HepG2 (cell line): ENCODE measurements around the gene SEC63. TPM values are rescaled to one million over a fixed set of nuclear protein-coding genes. Genes with fewer than 3 reads are reported as not detected.
A peak's percentile ranks its signal among the peaks of the same experiment; 100 is the strongest.

ENCODE experiments used
- ATAD3A ChIP-seq: sonication (generic); formaldehyde crosslinking; IDR thresholded peaks from 2 replicates; pipeline ENCODE4 v1.4.0; 2020; ENCODE audit warnings: missing genetic modification reagents
- ATM ChIP-seq: fragments of 450-650 bp; IDR thresholded peaks from 2 replicates; pipeline ENCODE4 v1.7.1; 2017; ENCODE audit warnings: mild to moderate bottlenecking, borderline replicate concordance
- DNMT3B ChIP-seq: conservative IDR thresholded peaks from 2 replicates; pipeline ENCODE4 v1.6.1; 2016; ENCODE audit warnings: missing biosample characterization, control low read depth
- EP300 ChIP-seq, 3 experiments: sonication (generic) in 1 of 3; formaldehyde crosslinking in 1 of 3; IDR thresholded peaks; 2 replicates each; pipeline versions ENCODE4 v1.5.1 to v1.6.1; 2011 to 2020; ENCODE audit warnings: low read depth in 2 of 3, low read length in 2 of 3, borderline replicate concordance in 1 of 3, improper control_type of control experiment in 1 of 3, mild to moderate bottlenecking in 1 of 3, missing genetic modification reagents in 1 of 3, moderate library complexity in 1 of 3
- RELA ChIP-seq: sonication (generic); formaldehyde crosslinking; IDR thresholded peaks from 2 replicates; pipeline ENCODE4 v1.4.0; 2020; ENCODE audit warnings: missing genetic modification reagents
- REPIN1 ChIP-seq: sonication (generic); formaldehyde crosslinking; IDR thresholded peaks from 2 replicates; pipeline ENCODE4 v1.8.0; 2022; ENCODE audit warnings: missing genetic modification reagents, low read depth, mild to moderate bottlenecking, borderline replicate concordance
- SAFB2 ChIP-seq: sonication (generic); formaldehyde crosslinking; IDR thresholded peaks from 2 replicates; pipeline ENCODE4 v1.5.1; 2020; ENCODE audit warnings: missing genetic modification reagents, low read depth, mild to moderate bottlenecking, borderline replicate concordance
- SRSF9 ChIP-seq: fragments of 200-400 bp; formaldehyde crosslinking; IDR thresholded peaks from 2 replicates; pipeline ENCODE4 v1.6.1; 2018; ENCODE audit warnings: borderline replicate concordance, mild to moderate bottlenecking, low read depth, low read length; ENCODE audit not compliant: insufficient read depth, poor library complexity, severe bottlenecking
- TCF7 ChIP-seq: sonication (generic); IDR thresholded peaks from 2 replicates; pipeline ENCODE4 v1.6.1; 2016; ENCODE audit warnings: antibody characterized with exemption, low read depth
- TGIF2 ChIP-seq: IDR thresholded peaks from 2 replicates; pipeline ENCODE4 v1.6.1; 2016; ENCODE audit warnings: control low read depth, missing compliant biosample characterization
- XRCC5 ChIP-seq: fragments of 200-400 bp; formaldehyde crosslinking; optimal IDR thresholded peaks from 2 replicates; pipeline ENCODE3; 2017; ENCODE audit warnings: mild to moderate bottlenecking, low read length
- ZNF441 ChIP-seq: sonication (generic); formaldehyde crosslinking; IDR thresholded peaks from 2 replicates; pipeline ENCODE4 v1.7.0; 2021; ENCODE audit warnings: missing genetic modification reagents, borderline replicate concordance
- ZSCAN25 ChIP-seq: sonication (generic); formaldehyde crosslinking; IDR thresholded peaks from 2 replicates; pipeline ENCODE4 v1.8.0; 2022; ENCODE audit warnings: mild to moderate bottlenecking, missing genetic modification reagents
- polyA plus RNA-seq, 8 experiments: library from polyadenylated mRNA; depleted of rRNA in 3 of 8; stranded (reverse) in 7 of 8; unstranded in 1 of 8; fragments of >200 nt; fragmentation: Illumina TruSeq in 4 of 8; extraction: Trizol in 4 of 8; gene quantifications; 2 replicates each; pipeline versions ENCODE4 v1.2.1 to v1.2.3, GENCODE V29; 2011 to 2016; ENCODE audit warnings: low read depth in 4 of 8, missing spikeins in 1 of 8, mixed read lengths in 1 of 8; ENCODE audit not compliant: insufficient read depth in 1 of 8
- total RNA-seq, 5 experiments: library from RNA; depleted of rRNA; stranded (reverse); fragments of >200 nt; fragmentation: Illumina TruSeq; extraction: Trizol; gene quantifications; 2 replicates each; pipeline ENCODE4 v1.2.3, GENCODE V29; 2016; ENCODE audit warnings: low read depth in 1 of 5
- TF ChIP-seq, protein P1 (sequence below): sonication (generic); formaldehyde crosslinking; IDR thresholded peaks from 2 replicates; pipeline ENCODE4 v1.8.0; 2023; ENCODE audit warnings: mild to moderate bottlenecking, missing genetic modification reagents
- TF ChIP-seq, protein P2 (sequence below): sonication (generic); formaldehyde crosslinking; IDR thresholded peaks from 2 replicates; pipeline ENCODE4 v1.5.0; 2020; ENCODE audit warnings: missing genetic modification reagents, mild to moderate bottlenecking, borderline replicate concordance
- TF ChIP-seq, protein P3 (sequence below): sonication (generic); formaldehyde crosslinking; IDR thresholded peaks from 2 replicates; pipeline ENCODE4 v1.4.0; 2020; ENCODE audit warnings: missing genetic modification reagents
- TF ChIP-seq, protein P4 (sequence below): sonication (generic); formaldehyde crosslinking; IDR thresholded peaks from 2 replicates; pipeline ENCODE4 v1.5.0; 2020; ENCODE audit warnings: mild to moderate bottlenecking, missing genetic modification reagents
- TF ChIP-seq, protein P5 (sequence below): fragments of 450-650 bp; IDR thresholded peaks from 2 replicates; pipeline ENCODE4 v1.6.1; 2016

The SEC63 gene
- total and polyA plus RNA-seq, 2 of the 13 experiments (the other 11 are each of a cell fraction or from before 2014, with no cell fraction given): 20.2 to 45.9 TPM

DNA sequence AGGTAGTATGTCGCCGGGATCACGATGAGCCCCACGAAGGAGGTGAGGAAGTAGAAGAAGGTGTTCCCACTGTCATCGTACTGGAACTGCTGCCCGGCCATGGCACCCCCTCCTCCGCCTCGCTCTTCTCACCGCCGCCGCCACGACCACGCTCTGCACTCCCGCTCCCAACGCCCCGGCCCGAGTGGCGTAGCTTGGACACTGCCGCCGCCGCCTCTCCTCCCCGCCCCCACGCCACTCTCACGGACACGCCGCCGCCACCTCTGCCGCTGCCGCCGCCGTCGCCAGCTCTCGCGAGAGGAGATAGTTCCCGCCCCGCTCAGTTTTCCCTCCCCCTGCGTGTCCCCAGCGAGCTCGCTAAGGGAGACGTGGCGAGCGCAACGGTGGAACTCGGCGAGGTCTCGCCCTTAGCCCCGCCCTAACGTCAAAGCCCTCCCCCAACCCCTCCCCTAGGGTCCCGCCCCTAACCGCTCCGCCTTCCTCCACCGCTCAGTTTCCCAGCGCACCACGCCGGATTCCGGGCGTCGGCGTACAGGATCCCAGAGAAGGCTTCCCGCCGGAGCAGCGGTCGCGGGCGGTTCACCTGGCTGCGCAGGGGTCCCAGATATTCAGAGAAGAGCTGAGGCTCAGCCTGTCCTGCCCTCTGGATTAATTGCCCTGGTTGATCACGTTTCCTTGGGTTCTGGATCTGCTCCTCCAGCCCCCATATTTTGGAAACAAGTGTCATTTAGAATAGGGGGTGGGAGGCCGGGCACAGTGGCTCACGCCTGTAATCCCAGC lies at the start of gene SEC63 (continued):
- TF ChIP-seq, protein P1, sequence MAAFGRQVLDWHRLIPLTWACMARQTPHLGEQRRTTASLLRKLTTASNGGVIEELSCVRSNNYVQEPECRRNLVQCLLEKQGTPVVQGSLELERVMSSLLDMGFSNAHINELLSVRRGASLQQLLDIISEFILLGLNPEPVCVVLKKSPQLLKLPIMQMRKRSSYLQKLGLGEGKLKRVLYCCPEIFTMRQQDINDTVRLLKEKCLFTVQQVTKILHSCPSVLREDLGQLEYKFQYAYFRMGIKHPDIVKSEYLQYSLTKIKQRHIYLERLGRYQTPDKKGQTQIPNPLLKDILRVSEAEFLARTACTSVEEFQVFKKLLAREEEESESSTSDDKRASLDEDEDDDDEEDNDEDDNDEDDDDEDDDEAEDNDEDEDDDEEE (CRISPR knock-in tag): no peak
- TF ChIP-seq, protein P2, sequence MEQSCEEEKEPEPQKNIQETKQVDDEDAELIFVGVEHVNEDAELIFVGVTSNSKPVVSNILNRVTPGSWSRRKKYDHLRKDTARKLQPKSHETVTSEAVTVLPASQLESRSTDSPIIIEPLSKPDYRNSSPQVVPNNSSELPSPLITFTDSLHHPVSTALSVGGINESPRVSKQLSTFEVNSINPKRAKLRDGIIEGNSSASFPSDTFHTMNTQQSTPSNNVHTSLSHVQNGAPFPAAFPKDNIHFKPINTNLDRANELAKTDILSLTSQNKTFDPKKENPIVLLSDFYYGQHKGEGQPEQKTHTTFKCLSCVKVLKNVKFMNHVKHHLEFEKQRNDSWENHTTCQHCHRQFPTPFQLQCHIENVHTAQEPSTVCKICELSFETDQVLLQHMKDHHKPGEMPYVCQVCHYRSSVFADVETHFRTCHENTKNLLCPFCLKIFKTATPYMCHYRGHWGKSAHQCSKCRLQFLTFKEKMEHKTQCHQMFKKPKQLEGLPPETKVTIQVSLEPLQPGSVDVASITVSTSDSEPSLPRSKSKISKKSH (CRISPR knock-in tag): no peak; the same call in 1 of the 2 replicates
- TF ChIP-seq SAFB2 (peak; percentile 79; the same call in 1 of the 2 replicates), RELA (CRISPR knock-in tag) (no peak), TGIF2 (CRISPR knock-in tag) (peak; percentile 45; the same call in 1 of the 2 replicates), EP300 (IDR thresholded peaks at IDR 0.05; ENCODE audit: low read depth in 2 of 2, low read length in 2 of 2) (no peak), EP300 (CRISPR knock-in tag; IDR thresholded peaks at IDR 0.05; ENCODE audit: borderline replicate concordance) (no peak), DNMT3B (CRISPR knock-in tag) (no peak), ZSCAN25 (no peak), ZNF441 (CRISPR knock-in tag) (peak; percentile 60; the same call in 1 of the 2 replicates), XRCC5 (no peak), TCF7 (no peak), REPIN1 (CRISPR knock-in tag) (peak; percentile 52; the same call in 1 of the 2 replicates), ATM (no peak), ATAD3A (CRISPR knock-in tag) (no peak), SRSF9 (no peak)
- TF ChIP-seq, protein P3, sequence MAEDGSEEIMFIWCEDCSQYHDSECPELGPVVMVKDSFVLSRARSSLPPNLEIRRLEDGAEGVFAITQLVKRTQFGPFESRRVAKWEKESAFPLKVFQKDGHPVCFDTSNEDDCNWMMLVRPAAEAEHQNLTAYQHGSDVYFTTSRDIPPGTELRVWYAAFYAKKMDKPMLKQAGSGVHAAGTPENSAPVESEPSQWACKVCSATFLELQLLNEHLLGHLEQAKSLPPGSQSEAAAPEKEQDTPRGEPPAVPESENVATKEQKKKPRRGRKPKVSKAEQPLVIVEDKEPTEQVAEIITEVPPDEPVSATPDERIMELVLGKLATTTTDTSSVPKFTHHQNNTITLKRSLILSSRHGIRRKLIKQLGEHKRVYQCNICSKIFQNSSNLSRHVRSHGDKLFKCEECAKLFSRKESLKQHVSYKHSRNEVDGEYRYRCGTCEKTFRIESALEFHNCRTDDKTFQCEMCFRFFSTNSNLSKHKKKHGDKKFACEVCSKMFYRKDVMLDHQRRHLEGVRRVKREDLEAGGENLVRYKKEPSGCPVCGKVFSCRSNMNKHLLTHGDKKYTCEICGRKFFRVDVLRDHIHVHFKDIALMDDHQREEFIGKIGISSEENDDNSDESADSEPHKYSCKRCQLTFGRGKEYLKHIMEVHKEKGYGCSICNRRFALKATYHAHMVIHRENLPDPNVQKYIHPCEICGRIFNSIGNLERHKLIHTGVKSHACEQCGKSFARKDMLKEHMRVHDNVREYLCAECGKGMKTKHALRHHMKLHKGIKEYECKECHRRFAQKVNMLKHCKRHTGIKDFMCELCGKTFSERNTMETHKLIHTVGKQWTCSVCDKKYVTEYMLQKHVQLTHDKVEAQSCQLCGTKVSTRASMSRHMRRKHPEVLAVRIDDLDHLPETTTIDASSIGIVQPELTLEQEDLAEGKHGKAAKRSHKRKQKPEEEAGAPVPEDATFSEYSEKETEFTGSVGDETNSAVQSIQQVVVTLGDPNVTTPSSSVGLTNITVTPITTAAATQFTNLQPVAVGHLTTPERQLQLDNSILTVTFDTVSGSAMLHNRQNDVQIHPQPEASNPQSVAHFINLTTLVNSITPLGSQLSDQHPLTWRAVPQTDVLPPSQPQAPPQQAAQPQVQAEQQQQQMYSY (CRISPR knock-in tag): no peak
- TF ChIP-seq, protein P4, sequence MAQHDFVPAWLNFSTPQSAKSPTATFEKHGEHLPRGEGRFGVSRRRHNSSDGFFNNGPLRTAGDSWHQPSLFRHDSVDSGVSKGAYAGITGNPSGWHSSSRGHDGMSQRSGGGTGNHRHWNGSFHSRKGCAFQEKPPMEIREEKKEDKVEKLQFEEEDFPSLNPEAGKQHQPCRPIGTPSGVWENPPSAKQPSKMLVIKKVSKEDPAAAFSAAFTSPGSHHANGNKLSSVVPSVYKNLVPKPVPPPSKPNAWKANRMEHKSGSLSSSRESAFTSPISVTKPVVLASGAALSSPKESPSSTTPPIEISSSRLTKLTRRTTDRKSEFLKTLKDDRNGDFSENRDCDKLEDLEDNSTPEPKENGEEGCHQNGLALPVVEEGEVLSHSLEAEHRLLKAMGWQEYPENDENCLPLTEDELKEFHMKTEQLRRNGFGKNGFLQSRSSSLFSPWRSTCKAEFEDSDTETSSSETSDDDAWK (CRISPR knock-in tag): no peak
- TF ChIP-seq, protein P5, sequence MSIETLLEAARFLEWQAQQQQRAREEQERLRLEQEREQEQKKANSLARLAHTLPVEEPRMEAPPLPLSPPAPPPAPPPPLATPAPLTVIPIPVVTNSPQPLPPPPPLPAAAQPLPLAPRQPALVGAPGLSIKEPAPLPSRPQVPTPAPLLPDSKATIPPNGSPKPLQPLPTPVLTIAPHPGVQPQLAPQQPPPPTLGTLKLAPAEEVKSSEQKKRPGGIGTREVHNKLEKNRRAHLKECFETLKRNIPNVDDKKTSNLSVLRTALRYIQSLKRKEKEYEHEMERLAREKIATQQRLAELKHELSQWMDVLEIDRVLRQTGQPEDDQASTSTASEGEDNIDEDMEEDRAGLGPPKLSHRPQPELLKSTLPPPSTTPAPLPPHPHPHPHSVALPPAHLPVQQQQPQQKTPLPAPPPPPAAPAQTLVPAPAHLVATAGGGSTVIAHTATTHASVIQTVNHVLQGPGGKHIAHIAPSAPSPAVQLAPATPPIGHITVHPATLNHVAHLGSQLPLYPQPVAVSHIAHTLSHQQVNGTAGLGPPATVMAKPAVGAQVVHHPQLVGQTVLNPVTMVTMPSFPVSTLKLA: peak; percentile 34
